ENCODE data around the gene MAX.

MAX gene

DNA sequence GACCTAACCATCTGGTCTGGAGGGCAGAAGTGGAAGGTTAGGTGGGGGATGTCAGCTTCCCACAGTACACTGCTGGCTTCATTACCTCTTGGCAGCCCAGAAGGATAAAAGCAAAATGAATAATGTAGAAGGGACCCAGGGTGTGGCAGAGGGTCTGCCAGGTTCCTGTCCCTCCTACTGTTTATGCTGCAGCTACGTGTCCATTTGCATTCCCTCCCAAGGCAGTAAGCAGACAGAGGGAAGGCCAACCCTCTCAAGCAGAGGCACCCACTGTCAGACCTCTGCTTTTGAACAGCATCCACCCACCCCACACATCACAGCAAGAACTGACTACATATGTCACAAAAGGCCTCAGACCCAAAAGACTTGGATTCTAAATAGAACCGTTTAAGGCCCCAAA lies 19.4 kb downstream of the MAX start:
- Histone ChIP-seq H3K18ac (ENCODE audit: low read depth in 1 of 2, low read length in 2 of 2) (no peak overlapping the region), H2BK12ac (ENCODE audit: low read length in 2 of 2) (no peak overlapping the region), H3K9ac (ENCODE audit: low read length) (no peak overlapping the region), H3K14ac (ENCODE audit: low read length in 2 of 2) (no peak overlapping the region), H3K4me1 (ENCODE audit: control insufficient read depth, insufficient read depth, low read depth, low read length) (peaks cover 2% of the 10 kb centered on the region), H3K79me1 (replicated peaks; ENCODE audit: low read length, poor library complexity, severe bottlenecking) (peaks cover 35% of the 10 kb centered on the region), H2BK120ac (ENCODE audit: low read depth, low read length) (no peak overlapping the region), H3K4ac (ENCODE audit: low read depth in 1 of 2, low read length in 2 of 2) (no peak overlapping the region), H3K9me3 (ENCODE audit: control insufficient read depth, low read length) (no peaks in the 10 kb centered on the region), H3K4me3 (ENCODE audit: insufficient read depth in 1 of 2, low read depth in 1 of 2, low read length in 2 of 2) (no peak overlapping the region), H3K27me3 (ENCODE audit: control insufficient read depth in 1 of 2, insufficient read depth in 1 of 2, low read length in 2 of 2) (no peaks in the 10 kb centered on the region), H2BK15ac (ENCODE audit: low read depth, poor library complexity, severe bottlenecking) (no peak overlapping the region), H3K36me3 (ENCODE audit: control insufficient read depth in 1 of 2, insufficient read depth in 2 of 2, low read depth in 1 of 2, low read length in 2 of 2) (peaks cover 38 to 88% of the 10 kb centered on the region in 2 experiments), H2BK5ac (ENCODE audit: low read depth, low read length, poor library complexity, severe bottlenecking) (no peak overlapping the region), H3K23ac (ENCODE audit: low read length in 2 of 2) (no peak overlapping the region), H2AFZ (ENCODE audit: low read depth, low read length) (no peak overlapping the region), H3K27ac (ENCODE audit: low read length, poor library complexity, severe bottlenecking) (no peak overlapping the region), H3K4me2 (ENCODE audit: low read length, poor library complexity, severe bottlenecking) (no peak overlapping the region), H4K8ac (ENCODE audit: low read length) (no peak overlapping the region), H4K91ac (ENCODE audit: low read length) (no peak overlapping the region), H2AK5ac (ENCODE audit: low read length, severe bottlenecking) (no peak overlapping the region)
- DNase-seq: no peak
- WGBS: 98% methylated on average over 2 of the region's 2 CpGs

DNA sequence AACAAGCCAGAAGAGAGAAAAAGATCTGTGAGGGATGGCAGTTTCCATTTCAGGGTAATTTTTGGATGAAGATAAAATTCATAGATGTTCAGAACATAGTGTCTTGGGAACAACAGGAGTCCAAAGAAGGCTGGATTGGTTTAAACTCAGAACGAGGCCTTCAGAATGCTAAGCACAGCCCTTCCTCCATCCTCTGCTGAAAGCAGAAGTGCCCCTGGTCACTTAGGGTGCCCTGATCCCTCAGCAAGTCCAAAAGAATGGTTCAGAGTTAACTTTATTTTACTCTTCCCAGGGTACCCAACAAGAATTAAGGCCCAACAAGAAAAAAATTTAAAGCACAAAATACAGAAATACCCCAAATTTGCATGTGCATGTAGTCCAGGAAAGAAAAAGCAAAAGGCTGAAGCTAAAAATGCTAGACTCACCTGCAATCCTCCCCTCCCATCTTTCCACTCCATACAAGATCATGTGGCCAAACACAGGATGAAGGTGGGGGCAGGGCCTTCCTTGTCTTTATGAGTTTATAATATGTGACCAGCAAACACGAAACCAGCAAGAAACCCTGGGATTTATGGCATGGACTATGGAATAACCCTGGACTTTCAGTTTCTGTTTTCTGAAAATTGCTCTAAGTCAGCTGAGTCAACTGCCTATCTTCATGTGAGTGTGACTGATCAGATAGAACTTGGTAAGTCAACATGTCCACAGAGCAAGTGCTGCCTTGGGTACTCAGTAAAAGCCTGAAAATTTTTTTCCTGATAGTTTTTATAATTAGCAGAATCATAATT lies 21.2 kb downstream of the MAX start:
- Histone ChIP-seq H2AFZ (ENCODE audit: low read depth, low read length) (no peak overlapping the region), H3K36me3 (ENCODE audit: control insufficient read depth in 1 of 2, insufficient read depth in 2 of 2, low read depth in 1 of 2, low read length in 2 of 2) (peaks cover 46 to 89% of the 10 kb centered on the region in 2 experiments), H4K91ac (ENCODE audit: low read length) (no peak overlapping the region), H2BK12ac (ENCODE audit: low read length in 2 of 2) (no peak overlapping the region), H2BK5ac (ENCODE audit: low read depth, low read length, poor library complexity, severe bottlenecking) (no peak overlapping the region), H3K4ac (ENCODE audit: low read depth in 1 of 2, low read length in 2 of 2) (no peak overlapping the region), H3K14ac (ENCODE audit: low read length in 2 of 2) (no peak overlapping the region), H3K4me1 (ENCODE audit: control insufficient read depth, insufficient read depth, low read depth, low read length) (peaks cover 2% of the 10 kb centered on the region), H3K27ac (ENCODE audit: low read length, poor library complexity, severe bottlenecking) (no peak overlapping the region), H3K23ac (ENCODE audit: low read length in 2 of 2) (no peak overlapping the region), H3K18ac (ENCODE audit: low read depth in 1 of 2, low read length in 2 of 2) (no peak overlapping the region), H3K4me3 (ENCODE audit: insufficient read depth in 1 of 2, low read depth in 1 of 2, low read length in 2 of 2) (peak overlapping the region in 1 of 2 experiments; percentile 68), H2BK15ac (ENCODE audit: low read depth, poor library complexity, severe bottlenecking) (no peak overlapping the region), H2BK120ac (ENCODE audit: low read depth, low read length) (no peak overlapping the region), H2AK5ac (ENCODE audit: low read length, severe bottlenecking) (no peak overlapping the region), H4K8ac (ENCODE audit: low read length) (no peak overlapping the region), H3K9ac (ENCODE audit: low read length) (peak overlapping the region; percentile 67), H3K27me3 (ENCODE audit: control insufficient read depth in 1 of 2, insufficient read depth in 1 of 2, low read length in 2 of 2) (no peaks in the 10 kb centered on the region), H3K9me3 (ENCODE audit: control insufficient read depth, low read length) (no peaks in the 10 kb centered on the region), H3K4me2 (ENCODE audit: low read length, poor library complexity, severe bottlenecking) (no peak overlapping the region), H3K79me1 (replicated peaks; ENCODE audit: low read length, poor library complexity, severe bottlenecking) (peaks cover 40% of the 10 kb centered on the region)
- peak; percentile 82 for DNase-seq
- 90% methylated on average over 2 of the region's 2 CpGs for WGBS

DNA sequence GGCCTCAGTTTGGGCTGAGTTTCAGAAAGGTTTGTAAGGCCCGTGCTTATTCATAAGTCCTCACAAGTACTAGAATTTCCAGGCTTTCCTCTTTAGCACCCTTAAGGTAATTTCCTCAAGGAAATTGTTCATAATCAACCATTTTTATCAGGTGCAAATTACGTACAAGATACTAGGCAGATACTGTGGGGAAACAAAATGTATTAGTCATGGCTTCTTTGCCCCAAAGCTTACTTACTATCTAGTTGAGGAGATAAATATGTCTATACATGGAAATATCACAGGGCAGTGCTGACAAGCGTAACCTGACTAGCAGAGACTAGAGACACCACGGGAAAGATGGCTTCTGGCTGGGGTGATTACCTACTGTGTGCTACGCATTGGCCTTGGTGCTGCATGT lies 22.5 kb downstream of the MAX start:
- no peak overlapping the region for H2AFZ ChIP-seq (ENCODE audit: low read depth, low read length)
- no peak overlapping the region for H4K8ac ChIP-seq (ENCODE audit: low read length)
- H3K9me3 ChIP-seq (ENCODE audit: control insufficient read depth, low read length): no peaks in the 10 kb centered on the region
- no peak overlapping the region for H3K4ac ChIP-seq (ENCODE audit: low read depth in 1 of 2, low read length in 2 of 2)
- H2BK120ac ChIP-seq (ENCODE audit: low read depth, low read length): no peak overlapping the region
- H2AK5ac ChIP-seq (ENCODE audit: low read length, severe bottlenecking): no peak overlapping the region
- H3K9ac ChIP-seq (ENCODE audit: low read length): no peak overlapping the region
- WGBS: 85% methylated on average over 4 of the region's 5 CpGs
- H2BK12ac ChIP-seq (ENCODE audit: low read length in 2 of 2): no peak overlapping the region
- peaks cover 2% of the 10 kb centered on the region for H3K4me1 ChIP-seq (ENCODE audit: control insufficient read depth, insufficient read depth, low read depth, low read length)
- peaks cover 38% of the 10 kb centered on the region for H3K79me1 ChIP-seq (replicated peaks; ENCODE audit: low read length, poor library complexity, severe bottlenecking)
- H3K4me2 ChIP-seq (ENCODE audit: low read length, poor library complexity, severe bottlenecking): no peak overlapping the region
- no peak overlapping the region for H3K23ac ChIP-seq (ENCODE audit: low read length in 2 of 2)
- no peak for DNase-seq
- H2BK5ac ChIP-seq (ENCODE audit: low read depth, low read length, poor library complexity, severe bottlenecking): no peak overlapping the region
- H3K27me3 ChIP-seq (ENCODE audit: control insufficient read depth in 1 of 2, insufficient read depth in 1 of 2, low read length in 2 of 2): no peaks in the 10 kb centered on the region
- no peak overlapping the region for H3K27ac ChIP-seq (ENCODE audit: low read length, poor library complexity, severe bottlenecking)
- no peak overlapping the region for H3K4me3 ChIP-seq (ENCODE audit: insufficient read depth in 1 of 2, low read depth in 1 of 2, low read length in 2 of 2)
- H3K18ac ChIP-seq (ENCODE audit: low read depth in 1 of 2, low read length in 2 of 2): no peak overlapping the region
- no peak overlapping the region for H4K91ac ChIP-seq (ENCODE audit: low read length)
- H3K36me3 ChIP-seq (ENCODE audit: control insufficient read depth in 1 of 2, insufficient read depth in 2 of 2, low read depth in 1 of 2, low read length in 2 of 2): peaks cover 49 to 91% of the 10 kb centered on the region in 2 experiments
- H3K14ac ChIP-seq (ENCODE audit: low read length in 2 of 2): no peak overlapping the region
- H2BK15ac ChIP-seq (ENCODE audit: low read depth, poor library complexity, severe bottlenecking): no peak overlapping the region

DNA sequence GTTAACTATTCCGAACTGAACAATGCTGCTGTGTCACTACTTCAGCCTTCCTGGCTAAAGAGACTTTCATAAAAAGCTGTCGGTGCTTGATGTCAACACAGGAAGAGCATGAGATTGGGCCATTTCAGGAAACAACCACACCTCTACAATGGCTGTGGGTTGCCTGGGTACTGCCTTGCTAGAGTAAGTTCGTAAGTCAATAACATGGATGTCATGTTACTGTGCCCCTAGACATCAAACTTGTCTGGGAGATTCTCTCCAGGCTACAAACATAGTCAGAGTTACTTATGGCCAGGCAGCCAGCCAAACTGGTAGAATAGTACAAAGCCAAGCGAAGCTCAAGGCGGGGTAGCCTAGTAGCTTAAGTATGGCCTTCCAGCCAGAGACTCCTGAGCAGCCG lies 23.1 kb downstream of the MAX start:
- Histone ChIP-seq H2AK5ac (ENCODE audit: low read length, severe bottlenecking) (no peak overlapping the region), H3K14ac (ENCODE audit: low read length in 2 of 2) (no peak overlapping the region), H3K27ac (ENCODE audit: low read length, poor library complexity, severe bottlenecking) (no peak overlapping the region), H2BK15ac (ENCODE audit: low read depth, poor library complexity, severe bottlenecking) (no peak overlapping the region), H2BK12ac (ENCODE audit: low read length in 2 of 2) (no peak overlapping the region), H3K79me1 (replicated peaks; ENCODE audit: low read length, poor library complexity, severe bottlenecking) (peaks cover 42% of the 10 kb centered on the region), H2AFZ (ENCODE audit: low read depth, low read length) (no peak overlapping the region), H2BK120ac (ENCODE audit: low read depth, low read length) (no peak overlapping the region), H3K36me3 (ENCODE audit: control insufficient read depth in 1 of 2, insufficient read depth in 2 of 2, low read depth in 1 of 2, low read length in 2 of 2) (peaks cover 52 to 97% of the 10 kb centered on the region in 2 experiments), H3K18ac (ENCODE audit: low read depth in 1 of 2, low read length in 2 of 2) (no peak overlapping the region), H3K23ac (ENCODE audit: low read length in 2 of 2) (no peak overlapping the region), H4K91ac (ENCODE audit: low read length) (no peak overlapping the region), H3K4me3 (ENCODE audit: insufficient read depth in 1 of 2, low read depth in 1 of 2, low read length in 2 of 2) (no peak overlapping the region), H4K8ac (ENCODE audit: low read length) (no peak overlapping the region), H2BK5ac (ENCODE audit: low read depth, low read length, poor library complexity, severe bottlenecking) (no peak overlapping the region), H3K9ac (ENCODE audit: low read length) (no peak overlapping the region), H3K4me2 (ENCODE audit: low read length, poor library complexity, severe bottlenecking) (no peak overlapping the region), H3K4ac (ENCODE audit: low read depth in 1 of 2, low read length in 2 of 2) (no peak overlapping the region), H3K27me3 (ENCODE audit: control insufficient read depth in 1 of 2, insufficient read depth in 1 of 2, low read length in 2 of 2) (no peaks in the 10 kb centered on the region), H3K4me1 (ENCODE audit: control insufficient read depth, insufficient read depth, low read depth, low read length) (peaks cover 2% of the 10 kb centered on the region), H3K9me3 (ENCODE audit: control insufficient read depth, low read length) (no peaks in the 10 kb centered on the region)
- no peak for DNase-seq
- 98% methylated on average over 6 of the region's 6 CpGs for WGBS
